ENCODE data around the gene POGLUT3.

- no peak for TF ChIP-seq POLR2AphosphoS5 (IDR thresholded peaks at IDR 0.05; ENCODE audit: low read depth, low read length)
- TF ChIP-seq POLR2A (IDR thresholded peaks at IDR 0.05; ENCODE audit: low read depth, low read length) = no peak
- TF ChIP-seq TAF1 (IDR thresholded peaks at IDR 0.05; ENCODE audit: borderline replicate concordance, low read depth, low read length) = no peak
Measured at GRCh38 chr11:108508653-108509593, 10.7 kb upstream of the POGLUT3 start.

Data from GM12892 (cell line).